Measurements from ENCODE around the gene SPINK2.
A peak's percentile ranks its signal among the peaks of the same experiment; 100 is the strongest.

SPINK2 gene

GRCh38 chr4:56799824-56800756, 21.4 kb downstream of the SPINK2 start:
- peak; percentile 93 to 96 for ATAC-seq

GRCh38 chr4:56799161-56799759, 22.2 kb downstream of the SPINK2 start:
- no peak for ATAC-seq

GRCh38 chr4:56796211-56796610, 25.3 kb downstream of the SPINK2 start:
- no peak for ATAC-seq

GRCh38 chr4:56791316-56791715, 30.2 kb downstream of the SPINK2 start:
- no peak for ATAC-seq

- ATAC-seq, result no peak
These were observed 30.8 kb downstream of the SPINK2 start for GRCh38 chr4:56790691-56791091.

GRCh38 chr4:56788081-56788480, 33.4 kb downstream of the SPINK2 start:
- no peak for ATAC-seq

GRCh38 chr4:56787380-56787779, 34.1 kb downstream of the SPINK2 start:
- ATAC-seq, result no peak

GRCh38 chr4:56786955-56787354, 34.5 kb downstream of the SPINK2 start:
- no peak for ATAC-seq

- no peak for ATAC-seq
These were observed 37.5 kb downstream of the SPINK2 start for GRCh38 chr4:56783986-56784385.

GRCh38 chr4:56782019-56782418, 39.5 kb downstream of the SPINK2 start:
- no peak for ATAC-seq

GRCh38 chr4:56773346-56773745, 48.2 kb downstream of the SPINK2 start:
- ATAC-seq, result no peak

- no peak for ATAC-seq
These were observed 49.4 kb downstream of the SPINK2 start for GRCh38 chr4:56772134-56772533.

- ATAC-seq, result no peak
These were observed 52.7 kb downstream of the SPINK2 start for GRCh38 chr4:56768763-56769162.

GRCh38 chr4:56768316-56768715, 53.2 kb downstream of the SPINK2 start:
- no peak for ATAC-seq

GRCh38 chr4:56767567-56767966, 53.9 kb downstream of the SPINK2 start:
- no peak for ATAC-seq

- ATAC-seq, result no peak
These were observed 56.7 kb downstream of the SPINK2 start for GRCh38 chr4:56764775-56765174.

GRCh38 chr4:56764223-56764622, 57.3 kb downstream of the SPINK2 start:
- ATAC-seq, result no peak

- peak; percentile 76 to 88 for ATAC-seq
These were observed 58.8 kb downstream of the SPINK2 start for GRCh38 chr4:56762484-56763250.

- ATAC-seq, result no peak
These were observed 61.3 kb downstream of the SPINK2 start for GRCh38 chr4:56760183-56760582.

All from activated CD4-positive, CD25-positive, alpha-beta regulatory T cell treated with anti-CD3 and anti-CD28 coated beads, Interleukin-2, amount 50 U/mL, for 24 hours (primary cell).